ENCODE results near the gene CALML5. TPM values are rescaled to one million over a fixed set of nuclear protein-coding genes. Genes with fewer than 3 reads are reported as not detected.
A peak's percentile ranks its signal among the peaks of the same experiment; 100 is the strongest.

CALML5 gene
- total RNA-seq, 1 donor from 2014 or later: not detected

- Mint-ChIP-seq H3K36me3 (no peaks in the 10 kb centered on the region), H3K27ac (no peak overlapping the region)
- DNase-seq (ENCODE audit: extremely low spot score, unreplicated experiment): no peak
These were observed 24.6 kb upstream of the CALML5 start for GRCh38 chr10:5523796-5524574.

DNA sequence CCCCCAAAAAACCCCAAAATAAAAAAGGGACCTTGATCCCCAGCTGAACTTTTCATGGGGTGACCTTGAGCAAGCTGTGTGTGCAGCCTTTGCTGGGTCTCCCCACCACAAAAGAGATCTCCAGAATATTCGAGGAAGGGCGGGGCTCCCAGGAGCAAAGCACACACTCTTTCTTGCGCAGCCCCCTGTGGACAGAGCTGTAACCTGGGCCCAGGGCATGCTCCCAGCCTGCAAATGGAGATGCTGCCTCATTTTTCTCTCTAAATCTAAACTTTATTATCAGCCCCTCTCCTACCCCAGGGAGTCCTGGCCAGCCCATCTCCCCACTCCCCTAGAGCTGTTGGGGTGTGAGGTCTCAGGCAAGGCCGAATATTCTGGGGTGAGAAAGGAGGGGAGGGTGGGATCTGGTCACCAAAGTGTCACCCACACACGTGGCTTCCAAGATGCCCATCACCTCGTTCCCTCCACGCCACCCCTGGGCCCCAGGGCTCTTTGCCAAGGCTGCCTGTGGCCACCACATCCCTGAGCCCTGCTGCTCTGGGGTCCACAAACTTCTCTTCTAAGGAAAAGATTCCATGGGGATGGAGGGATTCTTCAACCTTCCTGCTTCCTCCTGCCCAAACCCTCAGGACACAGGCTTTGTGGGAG, 23.7 kb upstream of the CALML5 start:
- H3K4me3 Mint-ChIP-seq: no peak overlapping the region
- no peaks in the 10 kb centered on the region for H3K27me3 Mint-ChIP-seq
- TF ChIP-seq, protein P1, sequence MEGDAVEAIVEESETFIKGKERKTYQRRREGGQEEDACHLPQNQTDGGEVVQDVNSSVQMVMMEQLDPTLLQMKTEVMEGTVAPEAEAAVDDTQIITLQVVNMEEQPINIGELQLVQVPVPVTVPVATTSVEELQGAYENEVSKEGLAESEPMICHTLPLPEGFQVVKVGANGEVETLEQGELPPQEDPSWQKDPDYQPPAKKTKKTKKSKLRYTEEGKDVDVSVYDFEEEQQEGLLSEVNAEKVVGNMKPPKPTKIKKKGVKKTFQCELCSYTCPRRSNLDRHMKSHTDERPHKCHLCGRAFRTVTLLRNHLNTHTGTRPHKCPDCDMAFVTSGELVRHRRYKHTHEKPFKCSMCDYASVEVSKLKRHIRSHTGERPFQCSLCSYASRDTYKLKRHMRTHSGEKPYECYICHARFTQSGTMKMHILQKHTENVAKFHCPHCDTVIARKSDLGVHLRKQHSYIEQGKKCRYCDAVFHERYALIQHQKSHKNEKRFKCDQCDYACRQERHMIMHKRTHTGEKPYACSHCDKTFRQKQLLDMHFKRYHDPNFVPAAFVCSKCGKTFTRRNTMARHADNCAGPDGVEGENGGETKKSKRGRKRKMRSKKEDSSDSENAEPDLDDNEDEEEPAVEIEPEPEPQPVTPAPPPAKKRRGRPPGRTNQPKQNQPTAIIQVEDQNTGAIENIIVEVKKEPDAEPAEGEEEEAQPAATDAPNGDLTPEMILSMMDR (conservative IDR thresholded peaks at IDR 0.05): no peak
- no peak for DNase-seq (ENCODE audit: extremely low spot score, unreplicated experiment)
- H3K36me3 Mint-ChIP-seq: no peaks in the 10 kb centered on the region
- no peaks in the 10 kb centered on the region for H3K9me3 Mint-ChIP-seq
- H3K27ac Mint-ChIP-seq: no peak overlapping the region
- H3K4me1 Mint-ChIP-seq (ENCODE audit: unreplicated experiment): peaks cover 12% of the 10 kb centered on the region

More at GRCh38 chr10:5523796-5524574, 24.6 kb upstream of the CALML5 start:
- Mint-ChIP-seq H3K4me1 (ENCODE audit: unreplicated experiment) (peaks cover 8% of the 10 kb centered on the region), H3K27me3 (no peaks in the 10 kb centered on the region), H3K4me3 (no peak overlapping the region), H3K9me3 (no peaks in the 10 kb centered on the region)
- TF ChIP-seq, protein P1 (conservative IDR thresholded peaks at IDR 0.05): no peak

DNA sequence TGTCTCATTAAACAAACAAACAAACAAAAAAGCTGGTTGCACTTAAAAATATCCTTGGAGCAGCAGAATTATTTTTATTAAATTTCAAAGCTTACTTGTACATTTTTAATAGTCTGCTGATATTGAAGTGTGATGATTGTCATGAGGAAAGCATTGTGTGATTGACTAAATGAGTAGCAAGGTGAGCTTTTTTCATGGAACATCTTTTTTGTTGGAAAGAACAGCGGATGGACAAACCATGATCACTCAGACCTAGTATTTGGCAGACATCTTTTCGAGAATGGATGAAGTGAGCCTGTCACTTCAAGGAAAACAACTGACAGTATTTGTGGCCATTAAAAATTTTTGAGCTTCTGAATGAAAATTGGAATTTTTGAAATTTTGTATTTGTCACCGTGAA, 19.7 kb upstream of the CALML5 start:
- TF ChIP-seq, protein P1 (conservative IDR thresholded peaks at IDR 0.05): no peak
- no peak overlapping the region for H3K27ac Mint-ChIP-seq
- H3K4me1 Mint-ChIP-seq (ENCODE audit: unreplicated experiment): peaks cover 18% of the 10 kb centered on the region
- DNase-seq (ENCODE audit: extremely low spot score, unreplicated experiment): no peak
- H3K27me3 Mint-ChIP-seq: no peaks in the 10 kb centered on the region
- peaks cover 4% of the 10 kb centered on the region for H3K9me3 Mint-ChIP-seq
- H3K36me3 Mint-ChIP-seq: no peaks in the 10 kb centered on the region
- H3K4me3 Mint-ChIP-seq: no peak overlapping the region

- Mint-ChIP-seq H3K27me3 (no peaks in the 10 kb centered on the region), H3K27ac (peak overlapping the region; percentile 7), H3K9me3 (peaks cover 4% of the 10 kb centered on the region), H3K36me3 (no peaks in the 10 kb centered on the region), H3K4me1 (ENCODE audit: unreplicated experiment) (peaks cover 23% of the 10 kb centered on the region), H3K4me3 (no peak overlapping the region)
- no peak for DNase-seq (ENCODE audit: extremely low spot score, unreplicated experiment)
- TF ChIP-seq, protein P1 (conservative IDR thresholded peaks at IDR 0.05): no peak
These were observed 18.8 kb upstream of the CALML5 start for GRCh38 chr10:5518143-5518542.

- Mint-ChIP-seq H3K27me3 (no peaks in the 10 kb centered on the region), H3K4me1 (ENCODE audit: unreplicated experiment) (peaks cover 29% of the 10 kb centered on the region), H3K9me3 (peaks cover 4% of the 10 kb centered on the region), H3K4me3 (no peak overlapping the region), H3K36me3 (no peaks in the 10 kb centered on the region), H3K27ac (no peak overlapping the region)
- no peak for DNase-seq (ENCODE audit: extremely low spot score, unreplicated experiment)
- TF ChIP-seq, protein P1 (conservative IDR thresholded peaks at IDR 0.05): no peak
These were observed 18.2 kb upstream of the CALML5 start for GRCh38 chr10:5517546-5517945.

All from type B pancreatic cell (in vitro differentiated cells).